Fibroblast of lung (primary cell): ENCODE measurements around the gene BAG1.

Experiments
- CTCF ChIP-seq, 2 donors: IDR thresholded peaks in 1 of 2; conservative IDR thresholded peaks in 1 of 2; 1 replicate in 1 of 2; 2 replicates in 1 of 2; pipeline ENCODE4 v1.5.1; 2011 to 2012; ENCODE audit warnings: low read length in 2 of 2, control low read depth in 1 of 2, inconsistent platforms in 1 of 2, low read depth in 1 of 2, mild to moderate bottlenecking in 1 of 2
- EZH2 ChIP-seq: IDR thresholded peaks from 2 replicates; pipeline ENCODE4 v1.5.1; 2012; ENCODE audit warnings: low read length, control low read depth, mild to moderate bottlenecking; ENCODE audit errors: missing control alignments

DNA sequence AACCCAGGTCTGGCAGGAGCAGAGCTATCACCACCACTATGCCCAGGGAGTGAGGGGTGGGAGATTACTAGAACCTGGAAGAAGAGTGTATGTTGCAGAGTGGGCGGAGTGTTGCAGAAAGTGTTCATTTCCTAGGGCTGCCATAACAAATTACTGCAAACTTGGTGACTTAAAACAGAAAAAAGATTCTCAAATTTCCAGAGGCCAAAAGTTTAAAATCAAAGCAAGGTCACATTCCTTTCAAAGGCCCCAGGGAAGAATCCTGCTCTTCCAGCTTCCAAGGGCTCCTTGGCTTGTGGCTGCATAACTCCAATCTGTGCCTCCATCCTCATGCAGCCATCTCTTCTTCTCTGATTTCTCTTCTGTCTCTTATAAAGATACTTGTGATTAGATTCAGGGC lies 55.1 kb downstream of the BAG1 start:
- TF ChIP-seq CTCF (conservative IDR thresholded peaks at IDR 0.05 in 1 of 2, IDR thresholded peaks at IDR 0.05 in 1 of 2; ENCODE audit: low read depth in 1 of 2, low read length in 2 of 2) (no peak), EZH2 (no peak)
